H1 (cell line): Measurements from ENCODE around the gene ASPG. TPM values are rescaled to one million over a fixed set of nuclear protein-coding genes. Genes with fewer than 3 reads are reported as not detected.

ENCODE experiments used
- CHD2 ChIP-seq: IDR thresholded peaks from 2 replicates; pipeline ENCODE4 v1.6.1; 2012; ENCODE audit warnings: low read length, improper control_type of control experiment
- KDM1A ChIP-seq: fragments of 200-600, 300-600 bp; sonication (generic); IDR thresholded peaks from 2 replicates; pipeline ENCODE4 v1.7.1; 2016; ENCODE audit warnings: mild to moderate bottlenecking, low read length, borderline replicate concordance
- SUZ12 ChIP-seq: fragments of 200-600 bp; sonication (generic); IDR thresholded peaks from 2 replicates; pipeline ENCODE4 v1.6.1; 2012; ENCODE audit warnings: mild to moderate bottlenecking, inconsistent platforms, low read length, moderate library complexity, mixed read lengths
- TBP ChIP-seq: IDR thresholded peaks from 2 replicates; pipeline ENCODE4 v1.6.1; 2011; ENCODE audit warnings: low read depth, low read length, improper control_type of control experiment
- polyA plus RNA-seq, 7 experiments: library from polyadenylated mRNA; depleted of rRNA in 3 of 7; stranded (reverse) in 5 of 7; unstranded in 2 of 7; fragments of >200 nt in 5 of 7; fragments of 200-250 nt in 2 of 7; gene quantifications; 1 replicate in 5 of 7; 2 replicates in 1 of 7; 4 replicates in 1 of 7; pipeline versions ENCODE4 v1.2.1 to v1.2.3, GENCODE V29; 2011 to 2013; ENCODE audit warnings: missing spikeins in 2 of 7, mixed read lengths in 2 of 7
- total RNA-seq: library from RNA; stranded (reverse); fragmentation: NEBNext Ultra II Directional; extraction: Animal tissue kit (Norgen Biotek cat#: 25700); gene quantifications from 2 replicates; pipeline ENCODE4 v1.2.1, GENCODE V29; 2021

The ASPG gene
- total and polyA plus RNA-seq, 2 of the 8 experiments (the other 6 are each of a cell fraction or from before 2014, with no cell fraction given), result 0.34 to 0.59 TPM

- TF ChIP-seq TBP (no peak), CHD2 (no peak), KDM1A (no peak), SUZ12 (no peak)
- TF ChIP-seq, all 59 proteins: peak for 0
These were observed 39.5 kb downstream of the ASPG start (continued) for GRCh38 chr14:104125011-104125410.
